Lower leg skin (tissue), 4 donors: ENCODE measurements around the gene PICALM. TPM values are rescaled to one million over a fixed set of nuclear protein-coding genes. Genes with fewer than 3 reads are reported as not detected.
A peak's percentile ranks its signal among the peaks of the same experiment; 100 is the strongest.

ENCODE experiments used
- DNase-seq, 2 donors: peaks; one replicate each; pipeline ENCODE4 v3.0.0-alpha.2; 2019; ENCODE audit warnings: low spot score in 2 of 2
- H3K4me3 ChIP-seq: fragments of 200-600 bp; sonication (generic); 2 replicates; pipeline ENCODE4 v1.5.1; 2017; ENCODE audit warnings: mild to moderate bottlenecking, low read depth; ENCODE audit not compliant: poor library complexity, severe bottlenecking
- CTCF ChIP-seq, 3 donors: fragments of 450-650 bp; IDR thresholded peaks; one replicate each; pipeline ENCODE4 v1.5.1; 2016; ENCODE audit warnings: antibody characterized with exemption in 3 of 3, mild to moderate bottlenecking in 3 of 3, moderate library complexity in 2 of 3
- POLR2A ChIP-seq, 2 donors: fragments of 450-650 bp; IDR thresholded peaks; one replicate each; pipeline ENCODE4 v1.6.1; 2016 to 2017; ENCODE audit warnings: antibody characterized with exemption in 2 of 2, mild to moderate bottlenecking in 1 of 2, moderate library complexity in 1 of 2
- WGBS, 2 donors: methylation state at CpG; one replicate each; pipeline ENCODE4 v1.1.5; 2018; 5-methylcytosine and 5-hydroxymethylcytosine counted together
- intact Hi-C: fragments of 100-400 bp; cut with DNase I; formaldehyde crosslinking; loops from one replicate; pipeline ENCODE4 v1.15.0; 2023; ENCODE audit warnings: low total_unique reads
- total RNA-seq, 4 donors: library from RNA; depleted of rRNA; stranded (reverse); fragments of >200 nt; gene quantifications; one replicate each; pipeline ENCODE4 v1.1.0, GENCODE V29; 2016

Gene PICALM
- total RNA-seq, 4 donors from 2014 or later, result 158 to 198 (median 178) TPM

GRCh38 chr11:86067009-86067850 lies 1.7 kb downstream of the PICALM start:
- DNase-seq, result no peak
- TF ChIP-seq POLR2A (IDR thresholded peaks at IDR 0.05) (no peak), CTCF (IDR thresholded peaks at IDR 0.05) (no peak)
- intact Hi-C loops, result no loop called here
- H3K4me3 ChIP-seq, result peak overlapping the region; percentile 56
- WGBS, 2 donors, result 0 to 1% methylated on average over 11 of the region's 11 CpGs

GRCh38 chr11:86066657-86067008 lies 2.3 kb downstream of the PICALM start:
- DNase-seq, result no peak
- TF ChIP-seq POLR2A (IDR thresholded peaks at IDR 0.05) (no peak), CTCF (IDR thresholded peaks at IDR 0.05) (no peak)
- H3K4me3 ChIP-seq, result peak overlapping the region; percentile 56
- 1 to 2% methylated on average over 5 of the region's 5 CpGs for WGBS, 2 donors
- intact Hi-C loops, result no loop called here

- intact Hi-C loops, result no loop called here
- no peak overlapping the region for H3K4me3 ChIP-seq
- WGBS, 2 donors, result 6 to 10% methylated on average over 3 of the region's 3 CpGs
These were observed 2.9 kb downstream of the PICALM start for GRCh38 chr11:86066033-86066432.

GRCh38 chr11:86064220-86064803 lies 4.6 kb downstream of the PICALM start:
- no peak for DNase-seq
- intact Hi-C loops, result no loop called here
- 59 to 62% methylated on average over 5 of the region's 5 CpGs for WGBS, 2 donors
- TF ChIP-seq CTCF (IDR thresholded peaks at IDR 0.05) (no peak), POLR2A (IDR thresholded peaks at IDR 0.05) (no peak)
- no peak overlapping the region for H3K4me3 ChIP-seq

More at GRCh38 chr11:86066033-86066432, 2.9 kb downstream of the PICALM start:
- TF ChIP-seq CTCF (IDR thresholded peaks at IDR 0.05), result no peak
- no peak for TF ChIP-seq POLR2A (IDR thresholded peaks at IDR 0.05)
- no peak for DNase-seq

- intact Hi-C loops, result no loop called here
- no peak overlapping the region for H3K4me3 ChIP-seq
- DNase-seq, result no peak
- WGBS, 2 donors, result 26 to 28% methylated on average over 1 of the region's 1 CpG
- TF ChIP-seq POLR2A (IDR thresholded peaks at IDR 0.05) (no peak), CTCF (IDR thresholded peaks at IDR 0.05) (no peak)
These were observed 5.3 kb downstream of the PICALM start for GRCh38 chr11:86063536-86063935.
